ENCODE data around the gene IGSF9. TPM values are rescaled to one million over a fixed set of nuclear protein-coding genes. Genes with fewer than 3 reads are reported as not detected.

Gene IGSF9
- total RNA-seq, 1 donor from 2014 or later, result 2.2 TPM

- DNase-seq (peak; percentile 48), ATAC-seq (no peak)
- Histone ChIP-seq H3K27ac (no peak overlapping the region), H3K4me3 (no peak overlapping the region), H3K36me3 (no peaks in the 10 kb centered on the region), H3K27me3 (no peaks in the 10 kb centered on the region), H3K9me3 (no peaks in the 10 kb centered on the region), H3K4me1 (peaks cover 6% of the 10 kb centered on the region)
- no peak for TF ChIP-seq CTCF (IDR thresholded peaks at IDR 0.05)
- intact Hi-C loops (cut with DNase I), result loop anchor here (5.0 kb wide), 1 partner anchor 73 kb away; no protein-coding TSS in a partner anchor
These were observed 11.0 kb downstream of the IGSF9 start for GRCh38 chr1:159934136-159935039.

- Histone ChIP-seq H3K4me3 (no peak overlapping the region), H3K4me1 (peaks cover 6% of the 10 kb centered on the region), H3K9me3 (no peaks in the 10 kb centered on the region), H3K36me3 (no peaks in the 10 kb centered on the region), H3K27ac (no peak overlapping the region), H3K27me3 (no peaks in the 10 kb centered on the region)
- intact Hi-C loops (cut with DNase I), result no loop called here
- DNase-seq (no peak), ATAC-seq (no peak)
- no peak for TF ChIP-seq CTCF (IDR thresholded peaks at IDR 0.05)
These were observed 12.1 kb downstream of the IGSF9 start for GRCh38 chr1:159933347-159933746.

- intact Hi-C loops (cut with DNase I), result no loop called here
- ATAC-seq (no peak), DNase-seq (no peak)
- no peaks in the 10 kb centered on the region for H3K27me3 ChIP-seq
- no peaks in the 10 kb centered on the region for H3K36me3 ChIP-seq
- H3K4me3 ChIP-seq, result no peak overlapping the region
- peaks cover 6% of the 10 kb centered on the region for H3K4me1 ChIP-seq
- no peak overlapping the region for H3K27ac ChIP-seq
- H3K9me3 ChIP-seq, result no peaks in the 10 kb centered on the region
- TF ChIP-seq CTCF (IDR thresholded peaks at IDR 0.05), result no peak
These were observed 12.8 kb downstream of the IGSF9 start for GRCh38 chr1:159932296-159933285.

- ATAC-seq (no peak), DNase-seq (no peak)
- TF ChIP-seq CTCF (IDR thresholded peaks at IDR 0.05), result no peak
- Histone ChIP-seq H3K36me3 (no peaks in the 10 kb centered on the region), H3K27ac (no peak overlapping the region), H3K27me3 (no peaks in the 10 kb centered on the region), H3K4me3 (no peak overlapping the region), H3K4me1 (peaks cover 6% of the 10 kb centered on the region), H3K9me3 (no peaks in the 10 kb centered on the region)
- intact Hi-C loops (cut with DNase I), result no loop called here
These were observed 13.6 kb downstream of the IGSF9 start for GRCh38 chr1:159931795-159932173.

- Histone ChIP-seq H3K27ac (no peak overlapping the region), H3K27me3 (no peaks in the 10 kb centered on the region), H3K4me1 (peaks cover 6% of the 10 kb centered on the region), H3K36me3 (no peaks in the 10 kb centered on the region), H3K9me3 (no peaks in the 10 kb centered on the region), H3K4me3 (no peak overlapping the region)
- no peak for TF ChIP-seq CTCF (IDR thresholded peaks at IDR 0.05)
- no peak for ATAC-seq
- intact Hi-C loops (cut with DNase I), result no loop called here
- peak; percentile 48 for DNase-seq
These were observed 14.2 kb downstream of the IGSF9 start for GRCh38 chr1:159931101-159931794.
